Uterus (tissue), 2 donors: ENCODE measurements around the gene ATP7A.

Experiments
- CTCF ChIP-seq, 4 experiments: fragments of 200-600 bp in 2 of 4; fragments of 450-650 bp in 2 of 4; sonication (generic) in 2 of 4; IDR thresholded peaks; one replicate each; pipeline ENCODE4 v1.5.1; 2016 to 2019; ENCODE audit warnings: antibody characterized with exemption in 4 of 4, mild to moderate bottlenecking in 2 of 4, moderate library complexity in 1 of 4
- POLR2A ChIP-seq, 2 donors: fragments of 450-650 bp; IDR thresholded peaks; one replicate each; pipeline ENCODE4 v1.6.1; 2016; ENCODE audit warnings: antibody characterized with exemption in 2 of 2, mild to moderate bottlenecking in 1 of 2, moderate library complexity in 1 of 2

GRCh38 chrX:77966361-77966760, 55.9 kb downstream of the ATP7A start:
- TF ChIP-seq POLR2A (IDR thresholded peaks at IDR 0.05) (no peak), CTCF (IDR thresholded peaks at IDR 0.05) (no peak)
